Right lobe of liver (tissue), 6 donors: ENCODE measurements around the gene RAG2. TPM values are rescaled to one million over a fixed set of nuclear protein-coding genes. Genes with fewer than 3 reads are reported as not detected.
"Not testable (repeated sequence)": the region's sequence is repeated elsewhere in the genome, so short reads cannot be mapped to it uniquely, and the experiment has no call there.

Source experiments
- ATAC-seq, 4 donors: fragments of 200-7000 bp; cut with Tn5 transposase; one replicate each; pipeline ENCODE4 v1.9.1; 2020; ENCODE audit warnings: mild to moderate bottlenecking in 4 of 4, moderate library complexity in 4 of 4
- DNase-seq, 3 donors: peaks; one replicate each; pipeline ENCODE4 v3.0.0-alpha.2; 2020
- H3K27ac ChIP-seq, 3 donors: fragments of 200-600 bp; one replicate each; pipeline ENCODE4 v1.8.0; 2022
- H3K27me3 ChIP-seq, 2 donors: fragments of 200-600 bp; one replicate each; pipeline ENCODE4 v1.8.0; 2022
- H3K36me3 ChIP-seq, 4 donors: fragments of 200-600 bp; sonication (generic) in 1 of 4; one replicate each; pipeline versions ENCODE4 v1.5.1 to v1.8.0; 2017 to 2022; ENCODE audit warnings: control low read depth in 1 of 4
- H3K4me1 ChIP-seq, 4 donors: fragments of 200-600 bp; sonication (generic) in 1 of 4; one replicate each; pipeline versions ENCODE4 v1.5.1 to v1.8.0; 2017 to 2022; ENCODE audit warnings: control low read depth in 1 of 4
- H3K4me3 ChIP-seq, 3 donors: fragments of 200-600 bp; one replicate each; pipeline ENCODE4 v1.8.0; 2022
- H3K9me3 ChIP-seq, 4 donors: fragments of 200-600 bp; sonication (generic) in 1 of 4; one replicate each; pipeline versions ENCODE4 v1.5.1 to v1.8.0; 2017 to 2022; ENCODE audit warnings: control low read depth in 1 of 4
- CTCF ChIP-seq, 4 donors: fragments of 200-600 bp in 3 of 4; fragments of 450-650 bp in 1 of 4; IDR thresholded peaks; one replicate each; pipeline versions ENCODE4 v1.5.1 to v1.8.0; 2016 to 2022; ENCODE audit warnings: antibody characterized with exemption in 4 of 4, mild to moderate bottlenecking in 2 of 4
- POLR2A ChIP-seq: fragments of 450-650 bp; IDR thresholded peaks from one replicate; pipeline ENCODE4 v1.6.1; 2017; ENCODE audit warnings: antibody characterized with exemption, mild to moderate bottlenecking
- WGBS: methylation state at CpG from one replicate; pipeline ENCODE4 v1.1.6; 2018; ENCODE audit warnings: low coverage, low lambda C conversion rate; ENCODE audit not compliant: insufficient coverage; ENCODE audit errors: missing lambda C conversion rate; 5-methylcytosine and 5-hydroxymethylcytosine counted together
- intact Hi-C, 2 donors: fragments of 100-400 bp; cut with DNase I; formaldehyde crosslinking; loops; one replicate each; pipeline versions ENCODE4 v1.11.2 to v1.14.1; 2022
- total RNA-seq, 6 experiments: library from RNA; depleted of rRNA in 2 of 6; stranded (reverse); fragments of >200 nt in 2 of 6; fragmentation: NEBNext Ultra II Directional in 3 of 6; extraction: Animal tissue kit (Norgen Biotek cat#: 25700) in 3 of 6; gene quantifications; one replicate each; pipeline versions ENCODE4 v1.1.0 to v1.2.4, GENCODE V29; 2016 to 2023
- donor health status: DM: no; HTN: yes; CAD: no.
- donor health status: DM: no; HTN: no; CAD: no.
- donor health status: DM: no; HTN: no; CAD: no.
- donor health status: DM: no; HTN: yes; CAD: no.
- donor health status: DM: no; HTN: yes; CAD: no.

The RAG2 gene
- total RNA-seq, 6 experiments from 2014 or later = not detected

GRCh38 chr11:36557991-36558390 is 40.0 kb downstream of the RAG2 start:
- ATAC-seq (no peak), DNase-seq (no peak)
- Histone ChIP-seq H3K9me3 (no peaks in the 10 kb centered on the region), H3K27me3 (no peaks in the 10 kb centered on the region), H3K4me1 (no peaks in the 10 kb centered on the region), H3K4me3 (no peak overlapping the region), H3K27ac (no peak overlapping the region), H3K36me3 (no peaks in the 10 kb centered on the region)
- no peak for TF ChIP-seq POLR2A
- intact Hi-C loops = no loop called here

GRCh38 chr11:36557390-36557789 is 40.6 kb downstream of the RAG2 start:
- H3K4me3 ChIP-seq, ATAC-seq, H3K27me3 ChIP-seq, H3K4me1 ChIP-seq, H3K27ac ChIP-seq, DNase-seq, H3K36me3 ChIP-seq, intact Hi-C loops, H3K9me3 ChIP-seq: not testable (repeated sequence)
- WGBS = 96% methylated on average over 5 of the region's 17 CpGs

GRCh38 chr11:36550385-36551115 is 47.5 kb downstream of the RAG2 start:
- H3K27me3 ChIP-seq = no peaks in the 10 kb centered on the region
- H3K27ac ChIP-seq = no peak overlapping the region
- ATAC-seq = no peak
- WGBS = 7% methylated on average over 1 of the region's 1 CpG
- no peaks in the 10 kb centered on the region for H3K4me1 ChIP-seq
- intact Hi-C loops = no loop called here
- DNase-seq = no peak
- no peaks in the 10 kb centered on the region for H3K9me3 ChIP-seq
- no peak for TF ChIP-seq POLR2A
- no peak for TF ChIP-seq CTCF (IDR thresholded peaks at IDR 0.05)
- H3K36me3 ChIP-seq = no peaks in the 10 kb centered on the region
- H3K4me3 ChIP-seq = no peak overlapping the region

Other genes starting within 250 kb of the RAG2 start
- 1 to 10 TPM; 4.9 to 7.4 (median 6.7) TPM for gene TRAF6, start 88.0 kb downstream of the RAG2 start, total RNA-seq
- 1 to 10 TPM in 2 of 6 experiments, under 1 TPM in 4; 0.40 to 1.2 (median 0.71) TPM for gene RAG1, start 30.2 kb downstream of the RAG2 start, total RNA-seq
- gene IFTAP, start 3.7 kb downstream of the RAG2 start, total RNA-seq = 10 to 100 TPM in 1 of 6 experiments, 1 to 10 TPM in 5; 5.2 to 11.4 (median 8.6) TPM